GM19467 (cell line): ENCODE measurements around the gene GRAMD1B.

Experiments
- ATAC-seq: cut with Tn5 transposase; IDR thresholded peaks from one replicate; pipeline ENCODE4 v1.9.1; 2021; ENCODE audit warnings: mild to moderate bottlenecking, moderate library complexity; ENCODE audit not compliant: unreplicated experiment

Gene GRAMD1B

GRCh38 chr11:123429913-123430720 is at the start of gene GRAMD1B:
Gene GRAMD1B, plus strand, starts transcription at chr11:123430269. Its CDS starts 524 bp downstream, at chr11:123430793.
- ATAC-seq = peak; percentile 70

- no peak for ATAC-seq
Measured at GRCh38 chr11:123381149-123381548, 48.9 kb upstream of the GRAMD1B start.

GRCh38 chr11:123381817-123382554 is 48.1 kb upstream of the GRAMD1B start:
- peak; percentile 54 for ATAC-seq

- no peak for ATAC-seq
Measured at GRCh38 chr11:123382555-123383074, 47.5 kb upstream of the GRAMD1B start.

- ATAC-seq = no peak
Measured at GRCh38 chr11:123384116-123384515, 46.0 kb upstream of the GRAMD1B start.

- ATAC-seq = no peak
Measured at GRCh38 chr11:123386796-123387510, 43.1 kb upstream of the GRAMD1B start.

- ATAC-seq = no peak
Measured at GRCh38 chr11:123388640-123389039, 41.4 kb upstream of the GRAMD1B start.

- no peak for ATAC-seq
Measured at GRCh38 chr11:123390146-123390545, 39.9 kb upstream of the GRAMD1B start.

- ATAC-seq = no peak
Measured at GRCh38 chr11:123391646-123392348, 38.3 kb upstream of the GRAMD1B start.

- ATAC-seq = no peak
Measured at GRCh38 chr11:123392431-123392830, 37.6 kb upstream of the GRAMD1B start.

- no peak for ATAC-seq
Measured at GRCh38 chr11:123392844-123393243, 37.2 kb upstream of the GRAMD1B start.

GRCh38 chr11:123393312-123393927 is 36.6 kb upstream of the GRAMD1B start:
- ATAC-seq = no peak

- ATAC-seq = no peak
Measured at GRCh38 chr11:123404676-123405075, 25.4 kb upstream of the GRAMD1B start.

GRCh38 chr11:123405123-123405592 is 24.9 kb upstream of the GRAMD1B start:
- ATAC-seq = no peak

- peak; percentile 72 for ATAC-seq
Measured at GRCh38 chr11:123406441-123407129, 23.5 kb upstream of the GRAMD1B start.

GRCh38 chr11:123407130-123407995 is 22.7 kb upstream of the GRAMD1B start:
- no peak for ATAC-seq

GRCh38 chr11:123407996-123408597 is 22.0 kb upstream of the GRAMD1B start:
- no peak for ATAC-seq
